Anterior cingulate cortex (tissue), 58 donors: ENCODE data around the gene CATSPER4.

Experiments
- DNase-seq, 58 donors: peaks; one replicate each; lab custom pipeline; 2025; lab: John Stamatoyannopoulos, UW

Gene CATSPER4

GRCh38 chr1:26164036-26164860 is 26.2 kb upstream of the CATSPER4 start:
- DNase-seq: peak in 24 of 58 donors; percentile 10 to 63 (median 34)

DNA sequence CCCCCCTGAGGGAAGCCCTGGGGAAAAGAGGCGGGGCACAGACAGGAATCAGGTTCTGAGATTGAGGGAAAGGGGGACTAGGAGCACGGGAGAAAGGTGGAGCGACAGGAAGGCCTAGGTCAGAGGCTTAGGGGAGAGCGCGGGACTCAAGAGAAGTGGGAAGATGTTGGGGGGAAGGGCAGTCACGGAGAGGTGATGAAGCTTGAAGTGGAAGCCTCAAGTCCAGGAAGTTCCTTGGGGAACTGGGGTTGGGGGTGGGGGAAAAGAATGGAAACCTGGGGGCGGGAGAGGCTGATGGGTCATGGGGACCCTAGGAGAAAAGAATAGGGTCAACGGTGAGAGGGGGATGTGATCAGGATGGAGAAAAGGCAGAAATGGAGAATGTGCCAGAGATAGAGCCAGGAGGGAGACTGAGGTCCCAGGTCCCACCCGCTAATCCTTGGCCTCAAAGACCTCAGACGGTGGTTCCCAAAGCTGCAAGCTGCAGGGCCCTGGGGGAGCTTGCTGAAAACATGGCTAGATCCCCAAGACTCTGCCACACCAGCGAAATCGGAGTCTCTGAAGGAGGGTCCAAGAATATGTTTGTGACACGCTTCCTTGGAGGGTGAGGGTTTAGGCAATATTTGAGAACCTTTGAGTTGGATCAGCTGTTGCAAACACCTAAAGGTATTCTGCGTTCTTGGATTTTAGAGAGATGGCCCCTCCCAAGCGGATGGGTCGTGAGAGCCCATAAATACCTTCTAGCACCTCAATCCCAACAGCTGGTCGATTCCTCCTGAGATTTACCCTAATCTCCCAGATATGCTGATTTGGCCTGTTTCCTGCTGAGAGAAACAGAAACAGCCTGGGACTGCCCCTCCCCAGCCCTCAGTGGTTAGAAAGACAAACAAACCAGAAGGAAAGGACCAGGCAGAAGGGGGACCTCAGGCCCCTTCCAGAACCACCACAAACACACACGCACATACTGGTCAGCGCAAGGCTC is 25.2 kb upstream of the CATSPER4 start:
- no peak for DNase-seq

DNA sequence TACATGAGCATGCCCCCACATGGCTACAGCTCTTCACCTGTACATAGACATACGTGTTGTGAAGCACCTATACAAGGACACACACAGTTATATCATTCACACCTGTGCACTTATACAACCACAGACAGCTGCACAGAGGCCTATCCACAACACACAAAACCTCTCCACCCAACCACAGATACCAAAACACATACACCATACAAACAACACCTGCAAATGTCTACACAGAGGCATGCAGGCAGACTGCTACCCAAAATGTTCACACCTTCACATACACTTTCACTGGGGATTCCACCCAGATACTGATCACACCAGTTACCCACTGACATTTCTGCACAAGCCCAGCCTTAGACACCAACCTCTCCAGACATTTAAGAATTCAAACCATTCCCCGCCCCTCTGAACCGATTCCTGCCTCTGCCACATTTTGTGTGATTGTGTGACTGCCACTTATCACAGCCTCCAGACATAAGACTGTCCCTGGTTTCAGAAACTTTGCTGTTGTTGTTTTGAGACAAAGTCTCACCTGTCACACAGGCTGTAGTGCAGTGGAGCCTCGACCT is 23.6 kb upstream of the CATSPER4 start:
- DNase-seq: no peak

DNA sequence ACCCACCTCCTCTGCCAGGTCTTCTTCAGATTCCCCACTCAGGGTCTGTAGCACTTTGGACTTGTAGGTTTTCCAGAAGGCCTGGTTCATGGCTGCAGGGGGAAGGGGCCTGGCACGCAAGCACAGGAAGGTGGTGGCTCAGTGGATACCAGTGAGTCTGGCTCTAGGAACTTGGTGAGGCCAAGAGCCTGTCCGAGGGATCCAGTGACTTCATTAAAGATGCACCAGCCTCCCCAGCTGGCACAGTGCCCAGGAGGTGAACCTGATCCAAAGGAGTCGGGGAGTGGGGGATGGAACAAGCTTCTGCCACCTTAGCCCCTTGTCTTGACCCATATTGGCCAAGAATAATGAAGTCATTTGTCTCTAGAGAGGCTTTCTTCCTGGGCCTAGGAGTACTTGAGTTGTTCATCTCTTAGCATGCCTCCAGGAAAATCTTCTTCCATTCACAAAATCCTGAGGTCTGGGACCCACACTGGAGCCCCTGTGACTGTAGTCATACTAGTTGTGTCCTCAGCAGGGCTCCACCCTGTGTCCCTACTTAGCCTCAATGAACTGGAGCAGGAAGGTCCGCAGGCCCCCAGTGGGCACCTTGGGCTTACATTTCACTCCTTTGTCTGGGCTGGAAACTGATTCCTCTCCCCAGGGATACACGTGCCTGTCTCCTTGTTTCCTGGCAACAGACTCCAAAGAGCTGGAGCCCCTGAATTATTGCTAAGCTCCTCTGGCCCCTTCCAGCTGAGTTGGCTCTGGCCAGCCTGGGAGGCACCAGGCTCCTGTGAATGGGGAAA is 21.8 kb upstream of the CATSPER4 start, which contains the start of gene C1orf232:
TSS of gene C1orf232 (minus strand) at position 554 of the 788 bp plus-strand sequence. CDS start at position 90, 464 bp downstream.
- peak in 3 of 58 donors; percentile 5 to 43 (median 30) for DNase-seq

- DNase-seq: peak in 2 of 58 donors; percentile 9 to 10
Measured at GRCh38 chr1:26169198-26169554, 21.2 kb upstream of the CATSPER4 start.

DNA sequence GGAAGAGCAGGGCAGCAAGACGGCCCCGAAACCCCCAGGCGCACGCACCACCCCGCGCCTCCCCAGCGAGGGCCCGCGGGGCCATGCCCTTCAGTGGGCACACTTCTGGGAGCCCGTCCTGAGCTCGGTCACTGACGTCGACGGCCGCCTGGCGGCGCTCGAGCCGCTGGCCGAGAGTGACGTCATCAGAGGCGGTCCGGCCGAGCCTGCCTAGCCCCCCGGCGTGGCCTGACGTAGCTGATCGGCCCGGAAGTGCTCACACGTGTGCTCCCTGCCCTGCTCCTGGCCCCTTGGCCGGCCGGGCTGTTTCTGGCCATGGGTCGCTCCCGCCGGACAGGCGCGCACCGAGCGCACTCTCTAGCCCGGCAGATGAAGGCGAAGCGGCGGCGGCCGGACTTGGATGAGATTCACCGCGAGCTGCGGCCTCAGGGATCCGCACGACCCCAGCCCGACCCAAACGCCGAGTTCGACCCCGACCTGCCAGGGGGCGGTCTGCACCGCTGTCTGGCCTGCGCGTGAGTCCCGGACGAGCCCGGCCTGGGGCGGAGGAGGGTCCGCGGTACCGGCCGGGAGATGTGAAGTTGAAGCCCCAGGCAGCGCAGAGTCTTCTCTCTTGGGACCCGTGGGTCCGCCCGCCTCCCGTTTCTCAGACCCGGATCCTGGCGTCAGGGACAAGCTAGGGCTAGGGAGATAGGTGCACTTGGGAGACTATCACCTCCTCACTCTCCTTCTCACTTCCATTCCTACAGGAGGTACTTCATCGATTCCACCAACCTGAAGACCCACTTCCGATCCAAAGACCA is 20.5 kb upstream of the CATSPER4 start, which contains the start of gene ZNF593:
TSS of gene ZNF593 (plus strand) at position 240 of the 803 bp plus-strand sequence. CDS start at position 316, 76 bp downstream.
- peak; percentile 31 to 94 (median 84) for DNase-seq

- DNase-seq: no peak
Measured at GRCh38 chr1:26170472-26170821, 20.0 kb upstream of the CATSPER4 start.

DNA sequence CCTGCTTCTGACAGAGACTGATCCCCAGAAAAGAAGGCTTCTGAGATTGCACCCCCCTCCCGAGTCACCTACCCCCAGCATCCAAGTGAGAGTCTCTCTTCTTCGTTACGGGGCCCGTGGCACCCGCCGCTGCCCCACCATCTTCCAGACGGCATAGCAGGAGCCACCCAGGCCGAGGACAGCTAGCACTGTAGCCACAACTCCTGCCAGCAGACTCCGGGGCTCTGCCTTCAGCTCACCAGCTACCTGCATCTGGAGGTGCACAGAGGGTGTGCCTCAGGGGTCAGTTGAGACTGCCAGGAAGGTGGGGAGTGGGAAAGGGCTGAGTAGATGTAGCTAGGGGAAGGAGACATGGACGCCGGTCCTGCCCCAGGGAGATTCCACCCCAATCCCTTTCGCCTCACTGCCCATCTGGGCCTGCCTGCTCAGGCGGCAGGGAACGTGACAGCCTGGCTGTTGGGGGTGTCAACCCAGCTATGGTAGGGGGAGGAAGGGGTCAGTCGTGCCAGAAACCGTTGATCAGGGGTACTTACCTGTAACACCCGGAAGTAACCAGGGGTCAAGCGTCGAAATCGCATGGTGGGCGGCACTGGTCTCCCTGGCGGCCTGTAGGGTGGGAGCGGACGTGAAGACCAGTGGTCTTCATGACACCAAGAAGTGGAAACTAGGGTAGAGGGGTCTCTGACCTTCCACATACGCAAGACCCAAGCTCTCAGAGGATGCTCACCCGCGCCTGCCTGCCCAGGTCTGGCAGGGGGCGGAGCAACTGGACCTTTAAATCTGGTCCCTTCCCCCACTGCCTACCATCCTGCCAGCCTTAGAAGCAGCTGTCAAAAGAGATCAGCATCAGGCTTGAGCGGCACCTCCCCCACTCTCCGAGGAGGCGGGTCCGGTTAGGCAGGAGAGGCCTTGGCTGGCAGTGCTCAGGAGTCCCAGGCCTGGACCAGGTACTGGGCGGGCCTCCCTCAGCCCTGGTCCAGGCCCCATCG is 19.0 kb upstream of the CATSPER4 start, which contains the start of gene ZNF593OS:
TSS of gene ZNF593OS (minus strand) at position 749 of the 989 bp plus-strand sequence. CDS start at position 578, 171 bp downstream.
- no peak for DNase-seq

DNA sequence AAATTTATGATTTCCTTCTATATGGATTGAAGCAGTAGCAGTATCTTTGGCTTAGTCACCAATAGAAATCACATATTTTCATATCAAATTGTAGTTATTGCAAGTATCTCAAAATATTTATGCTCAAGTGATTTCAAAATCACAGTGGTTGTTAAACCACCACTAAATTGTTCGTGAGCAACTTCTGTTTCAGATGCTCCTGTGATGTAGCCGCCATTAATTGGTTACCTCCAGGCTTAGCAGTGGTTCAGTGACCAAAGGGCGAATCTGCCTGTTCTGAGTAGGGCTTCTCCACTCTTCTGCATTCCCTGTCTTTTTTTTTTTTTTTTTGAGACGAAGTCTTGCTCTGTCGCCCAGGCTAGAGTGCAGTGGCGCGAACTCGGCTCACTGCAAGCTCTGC is 15.1 kb upstream of the CATSPER4 start:
- DNase-seq: no peak

DNA sequence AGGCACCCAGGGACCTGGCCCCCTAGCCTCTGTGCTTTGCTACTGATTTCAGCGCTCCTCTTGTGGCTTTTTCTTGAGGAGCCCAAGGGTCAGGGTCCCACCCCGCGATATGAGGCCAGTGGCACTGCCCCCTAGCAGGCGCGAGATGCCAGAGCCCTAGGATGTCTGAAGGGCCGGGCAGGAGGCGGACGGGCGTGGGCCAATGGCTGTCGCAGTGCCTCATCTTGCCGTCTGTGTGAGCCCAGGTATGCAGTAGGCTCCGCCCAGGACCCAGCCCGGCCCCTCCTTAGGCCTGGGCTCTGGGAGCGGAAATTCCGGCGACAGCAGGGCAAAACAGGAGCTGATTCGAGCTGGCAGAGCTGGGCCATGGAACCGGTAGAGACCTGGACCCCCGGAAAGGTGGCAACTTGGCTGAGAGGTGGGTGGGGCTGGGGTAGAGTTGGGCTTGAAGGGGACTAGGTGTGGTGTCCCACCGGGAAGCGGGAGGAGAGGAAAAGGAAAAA is 13.2 kb upstream of the CATSPER4 start, which contains the start of gene CNKSR1:
TSS of gene CNKSR1 (plus strand) at position 310 of the 503 bp plus-strand sequence. CDS start at position 367, 57 bp downstream.
- DNase-seq: no peak

DNA sequence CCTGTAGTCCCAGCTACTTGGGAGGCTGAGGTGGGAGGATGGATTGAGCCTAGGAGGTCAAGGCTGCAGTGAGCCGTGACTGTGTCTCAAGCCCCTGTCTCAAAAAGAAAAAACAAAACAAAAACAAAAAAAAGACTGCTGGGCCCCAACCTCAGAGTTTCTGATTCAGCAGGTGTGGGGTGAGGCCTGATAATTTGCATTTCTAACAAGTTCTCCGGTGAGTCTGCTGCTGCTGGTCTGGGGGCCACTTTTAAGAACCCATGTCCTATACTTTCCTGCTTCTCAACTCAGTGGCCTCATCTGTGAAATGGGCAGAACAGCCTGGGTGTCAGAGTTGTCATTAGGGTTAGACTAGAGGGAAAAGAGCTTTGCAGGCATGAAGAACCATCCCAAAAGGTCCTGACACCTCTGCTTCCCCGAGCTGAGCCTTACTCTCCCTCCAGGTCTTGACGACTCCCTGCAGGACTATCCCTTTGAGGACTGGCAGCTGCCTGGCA is 10.3 kb upstream of the CATSPER4 start:
- no peak for DNase-seq

DNA sequence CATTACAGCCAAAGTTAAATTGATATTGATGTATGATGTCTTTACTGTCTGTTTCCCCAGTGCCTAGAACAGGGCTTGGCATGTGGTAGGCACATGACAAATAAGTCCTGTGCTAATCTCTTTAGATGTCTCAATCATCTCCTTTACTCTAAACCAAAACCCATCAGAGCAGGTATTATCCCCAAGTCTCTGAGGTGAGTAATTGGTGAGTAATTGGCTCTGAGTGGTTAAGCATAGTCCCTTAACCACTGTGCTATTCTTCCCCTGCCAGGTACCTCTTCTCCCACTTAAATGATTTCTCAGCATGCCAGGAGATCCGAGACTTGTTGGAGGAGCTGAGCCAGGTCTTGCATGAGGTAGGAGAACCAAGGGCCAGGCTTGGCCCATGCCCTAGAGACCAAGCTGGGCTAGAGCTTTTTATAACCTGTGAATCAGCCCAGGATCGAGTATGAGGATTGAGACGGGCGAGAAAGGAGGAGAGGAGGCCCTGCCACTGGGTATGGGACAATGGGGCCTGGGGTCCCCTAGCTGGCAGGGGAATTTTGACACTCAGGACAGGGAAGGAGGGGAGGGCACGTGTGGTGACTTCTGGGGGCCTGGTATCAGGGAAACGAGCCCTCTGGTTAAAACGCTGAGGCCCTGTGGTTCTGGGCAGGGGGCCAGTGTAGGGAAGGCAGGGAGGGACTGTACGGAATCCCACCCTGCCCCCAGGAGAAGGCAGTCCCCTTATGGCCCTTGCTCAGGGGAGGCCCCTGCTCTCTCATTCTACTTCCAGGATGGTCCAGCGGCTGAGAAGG is 8.6 kb upstream of the CATSPER4 start:
- DNase-seq: no peak

GRCh38 chr1:26182383-26182696 is 8.1 kb upstream of the CATSPER4 start:
- DNase-seq: no peak

DNA sequence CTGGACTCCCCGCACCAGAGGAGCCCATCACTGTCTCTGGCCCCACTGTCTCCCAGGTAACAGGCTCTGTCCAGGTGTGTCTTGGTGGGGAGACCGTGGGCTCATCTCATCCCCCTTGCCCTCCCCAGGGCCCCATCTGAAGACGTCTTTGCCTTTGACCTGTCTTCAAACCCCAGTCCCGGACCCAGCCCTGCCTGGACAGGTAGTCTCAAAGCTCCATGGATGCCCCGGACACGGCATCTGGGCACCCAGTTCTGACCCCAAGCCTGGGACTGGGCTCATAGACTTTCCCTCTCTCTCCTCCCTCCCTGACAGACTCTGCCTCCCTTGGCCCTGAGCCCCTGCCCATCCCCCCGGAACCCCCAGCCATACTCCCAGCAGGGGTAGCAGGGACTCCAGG is 6.3 kb upstream of the CATSPER4 start:
- DNase-seq: no peak

DNA sequence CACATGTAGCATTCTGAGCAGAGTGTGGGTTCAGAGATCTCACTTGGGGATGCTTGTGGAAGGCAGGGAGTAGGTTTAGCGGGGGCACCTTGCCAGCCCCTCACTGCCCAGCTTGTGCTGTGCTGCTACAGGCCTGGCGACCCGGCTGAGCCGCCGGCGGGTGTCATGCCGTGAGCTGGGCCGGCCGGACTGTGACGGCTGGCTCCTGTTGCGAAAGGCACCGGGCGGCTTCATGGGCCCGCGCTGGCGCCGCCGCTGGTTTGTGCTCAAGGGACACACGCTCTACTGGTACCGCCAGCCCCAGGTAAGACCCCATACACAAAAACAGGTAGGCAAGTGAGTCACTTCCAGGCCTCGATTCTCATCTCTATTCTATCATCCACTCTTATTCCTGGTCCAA is 5.5 kb upstream of the CATSPER4 start:
- DNase-seq: no peak

- no peak for DNase-seq
Measured at GRCh38 chr1:26187882-26188281, 2.5 kb upstream of the CATSPER4 start.
